GM12865 (cell line): ENCODE measurements around the gene GBX1.

Experiments used
- DNase-seq: peaks from one replicate; pipeline ENCODE4 v3.0.0; 2010; ENCODE audit warnings: low read depth
- H3K4me3 ChIP-seq: 2 replicates; pipeline ENCODE4 v1.5.1; 2011; ENCODE audit warnings: mild to moderate bottlenecking, low read depth, low read length, control low read depth
- CTCF ChIP-seq: IDR thresholded peaks from 2 replicates; pipeline ENCODE4 v1.5.1; 2011; ENCODE audit warnings: low read length, control low read depth, low read depth, inconsistent platforms; ENCODE audit not compliant: insufficient read depth; ENCODE audit errors: missing control alignments

The GBX1 gene

GRCh38 chr7:151122796-151123157 is 44.7 kb downstream of the GBX1 start:
- TF ChIP-seq CTCF, result no peak
- no peak for DNase-seq
- no peak overlapping the region for H3K4me3 ChIP-seq

GRCh38 chr7:151122276-151122675 is 45.2 kb downstream of the GBX1 start:
- no peak for DNase-seq
- H3K4me3 ChIP-seq, result no peak overlapping the region
- no peak for TF ChIP-seq CTCF

- no peak for DNase-seq
- H3K4me3 ChIP-seq, result no peak overlapping the region
- no peak for TF ChIP-seq CTCF
Measured at GRCh38 chr7:151121380-151122170, 45.9 kb downstream of the GBX1 start.

- no peak for TF ChIP-seq CTCF
- no peak for DNase-seq
- no peak overlapping the region for H3K4me3 ChIP-seq
Measured at GRCh38 chr7:151120896-151121295, 46.6 kb downstream of the GBX1 start.

- no peak for TF ChIP-seq CTCF
- H3K4me3 ChIP-seq, result no peak overlapping the region
- DNase-seq, result no peak
Measured at GRCh38 chr7:151119902-151120301, 47.6 kb downstream of the GBX1 start.

- TF ChIP-seq CTCF, result no peak
- DNase-seq, result no peak
Measured at GRCh38 chr7:151119055-151119415, 48.5 kb downstream of the GBX1 start.

More at GRCh38 chr7:151119055-151119415, 48.5 kb downstream of the GBX1 start:
- H3K4me3 ChIP-seq, result no peak overlapping the region
